GM21737 (cell line): ENCODE results near the gene ATP5PD.
A peak's percentile ranks its signal among the peaks of the same experiment; 100 is the strongest.
"Not testable (repeated sequence)": the region's sequence is repeated elsewhere in the genome, so short reads cannot be mapped to it uniquely, and the experiment has no call there.

Experiments
- ATAC-seq: cut with Tn5 transposase; IDR thresholded peaks from one replicate; pipeline ENCODE4 v1.9.1; 2021; ENCODE audit warnings: mild to moderate bottlenecking, moderate library complexity; ENCODE audit not compliant: unreplicated experiment

Gene ATP5PD

GRCh38 chr17:75025398-75025734 lies 21.4 kb downstream of the ATP5PD start:
- not testable (repeated sequence) for ATAC-seq

- no peak for ATAC-seq
These were observed 21.9 kb downstream of the ATP5PD start for GRCh38 chr17:75024686-75025397.

- ATAC-seq = no peak
These were observed 26.2 kb downstream of the ATP5PD start for GRCh38 chr17:75020331-75021110.

- no peak for ATAC-seq
These were observed 27.1 kb downstream of the ATP5PD start for GRCh38 chr17:75019710-75020109.

GRCh38 chr17:75019146-75019545 lies 27.6 kb downstream of the ATP5PD start:
- no peak for ATAC-seq

GRCh38 chr17:75013092-75013559 lies 33.6 kb downstream of the ATP5PD start:
- no peak for ATAC-seq

- peak; percentile 86 for ATAC-seq
These were observed 34.2 kb downstream of the ATP5PD start, which contains the start of gene MRPL58 for GRCh38 chr17:75012346-75013091. Gene MRPL58 (plus strand): TSS chr17:75012670. CDS start chr17:75012687, 17 bp downstream.

GRCh38 chr17:75012096-75012345 lies 34.7 kb downstream of the ATP5PD start:
- no peak for ATAC-seq

GRCh38 chr17:75011401-75012095 lies 35.2 kb downstream of the ATP5PD start:
- no peak for ATAC-seq

- no peak for ATAC-seq
These were observed 35.9 kb downstream of the ATP5PD start for GRCh38 chr17:75010683-75011400.

GRCh38 chr17:75009139-75009724 lies 37.5 kb downstream of the ATP5PD start:
- ATAC-seq = no peak

- ATAC-seq = no peak
These were observed 38.4 kb downstream of the ATP5PD start for GRCh38 chr17:75008373-75008772.

- no peak for ATAC-seq
These were observed 40.1 kb downstream of the ATP5PD start for GRCh38 chr17:75006653-75007052.

GRCh38 chr17:75006084-75006483 lies 40.7 kb downstream of the ATP5PD start:
- not testable (repeated sequence) for ATAC-seq

GRCh38 chr17:75005291-75005690 lies 41.5 kb downstream of the ATP5PD start:
- no peak for ATAC-seq

- no peak for ATAC-seq
These were observed 42.4 kb downstream of the ATP5PD start for GRCh38 chr17:75004371-75004770.

GRCh38 chr17:75003957-75004355 lies 42.8 kb downstream of the ATP5PD start:
- ATAC-seq = no peak

GRCh38 chr17:75003070-75003956 lies 43.5 kb downstream of the ATP5PD start:
- no peak for ATAC-seq
